Activated CD4-positive, alpha-beta T cell treated with anti-CD3 and anti-CD28 coated beads, Interleukin-2, amount 50 U/mL, for 24 hours (primary cell): ENCODE measurements around the gene EXOC7.

Experiments
- DNase-seq, 2 donors: peaks; one replicate each; pipeline ENCODE4 v3.0.0-alpha.2; 2020; ENCODE audit warnings: low read depth in 1 of 2, low spot score in 1 of 2

Gene EXOC7

GRCh38 chr17:76138896-76139752 is 35.5 kb upstream of the EXOC7 start:
- no peak for DNase-seq

- no peak for DNase-seq
These were observed 34.8 kb upstream of the EXOC7 start for GRCh38 chr17:76138234-76138895.

- no peak for DNase-seq
These were observed 34.0 kb upstream of the EXOC7 start for GRCh38 chr17:76137351-76138233.

DNA sequence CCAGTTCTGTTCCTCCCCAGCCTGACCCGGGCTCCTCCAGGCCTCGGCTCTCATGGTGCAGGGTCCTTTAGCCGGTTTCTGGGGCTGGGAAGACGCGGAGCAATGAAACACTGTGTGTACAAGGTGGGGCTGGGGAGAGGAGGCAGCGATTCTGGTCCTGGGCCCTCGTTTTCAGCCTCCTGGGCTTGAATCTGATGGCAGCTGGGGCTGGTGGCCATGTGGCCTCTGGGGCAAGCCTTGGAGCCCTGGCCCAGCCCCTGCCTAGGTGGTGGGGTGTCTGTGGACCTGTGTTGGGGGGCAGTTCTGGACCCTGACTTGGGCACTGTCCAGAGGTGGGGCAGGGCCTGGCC is 33.4 kb upstream of the EXOC7 start:
- DNase-seq: no peak

- DNase-seq: no peak
These were observed 32.9 kb upstream of the EXOC7 start for GRCh38 chr17:76136276-76137000.

DNA sequence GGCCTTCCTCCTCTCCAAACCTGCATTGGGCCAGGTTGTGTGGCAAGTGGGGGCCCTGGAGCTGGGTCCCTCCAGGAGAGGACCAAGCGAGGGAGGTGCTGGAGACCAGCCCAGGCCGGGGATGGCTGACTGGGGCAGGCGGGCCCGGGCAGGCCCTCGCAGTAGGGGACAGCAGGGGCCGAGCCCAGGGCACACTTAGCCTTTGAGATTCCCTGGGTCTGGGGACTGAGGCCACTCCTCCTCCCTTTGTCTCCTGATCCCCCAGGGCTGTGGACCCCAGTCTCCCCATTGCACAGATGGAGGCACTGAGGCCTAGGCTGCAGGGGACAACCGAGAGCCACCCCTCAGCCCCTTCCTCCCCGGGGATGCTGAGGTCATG is 32.2 kb upstream of the EXOC7 start:
- no peak for DNase-seq

DNA sequence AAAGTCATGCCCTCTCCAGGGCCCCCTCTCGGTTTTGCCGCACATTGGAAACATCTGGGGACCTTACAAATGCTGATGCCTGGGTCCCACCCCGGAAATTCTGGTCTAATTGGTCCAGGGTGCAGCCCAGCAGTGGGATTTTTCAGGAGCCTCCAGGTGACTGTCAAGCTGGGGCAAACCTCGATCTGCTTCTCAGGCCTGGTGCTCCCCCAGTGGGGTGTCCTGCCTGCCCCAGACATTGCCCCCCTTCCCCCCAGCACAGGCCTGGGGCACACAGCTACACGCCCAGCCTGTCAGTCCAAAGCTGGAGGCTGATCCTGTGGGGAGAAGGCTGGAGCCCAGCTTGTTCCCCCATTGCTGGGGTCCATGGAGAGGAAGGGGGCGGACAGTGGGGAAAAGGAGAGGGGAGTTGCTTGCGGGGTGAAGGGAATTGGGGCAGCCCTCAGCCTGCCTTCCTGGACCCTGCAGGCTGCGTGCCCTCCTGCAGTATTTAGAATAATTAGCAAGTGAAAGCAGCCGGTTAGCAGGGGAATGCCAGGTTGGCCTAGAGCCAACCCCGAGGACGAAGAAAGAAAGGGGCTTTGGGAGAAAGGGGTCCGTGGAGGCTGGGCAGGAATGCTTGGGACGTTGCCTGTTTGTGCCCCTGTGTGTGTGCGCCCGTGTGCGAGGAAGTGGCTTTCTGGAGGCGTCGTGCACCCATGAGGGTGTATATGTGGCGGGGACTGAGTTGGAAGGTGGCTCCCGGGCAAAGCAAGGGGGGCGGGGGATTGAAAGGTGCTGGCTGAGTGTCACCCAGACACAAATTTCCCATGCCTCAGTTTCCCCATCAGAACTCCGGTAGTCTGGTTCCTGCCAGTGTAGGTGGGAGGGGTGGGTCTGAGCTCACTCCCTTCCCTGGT is 31.6 kb upstream of the EXOC7 start:
- DNase-seq: no peak

DNA sequence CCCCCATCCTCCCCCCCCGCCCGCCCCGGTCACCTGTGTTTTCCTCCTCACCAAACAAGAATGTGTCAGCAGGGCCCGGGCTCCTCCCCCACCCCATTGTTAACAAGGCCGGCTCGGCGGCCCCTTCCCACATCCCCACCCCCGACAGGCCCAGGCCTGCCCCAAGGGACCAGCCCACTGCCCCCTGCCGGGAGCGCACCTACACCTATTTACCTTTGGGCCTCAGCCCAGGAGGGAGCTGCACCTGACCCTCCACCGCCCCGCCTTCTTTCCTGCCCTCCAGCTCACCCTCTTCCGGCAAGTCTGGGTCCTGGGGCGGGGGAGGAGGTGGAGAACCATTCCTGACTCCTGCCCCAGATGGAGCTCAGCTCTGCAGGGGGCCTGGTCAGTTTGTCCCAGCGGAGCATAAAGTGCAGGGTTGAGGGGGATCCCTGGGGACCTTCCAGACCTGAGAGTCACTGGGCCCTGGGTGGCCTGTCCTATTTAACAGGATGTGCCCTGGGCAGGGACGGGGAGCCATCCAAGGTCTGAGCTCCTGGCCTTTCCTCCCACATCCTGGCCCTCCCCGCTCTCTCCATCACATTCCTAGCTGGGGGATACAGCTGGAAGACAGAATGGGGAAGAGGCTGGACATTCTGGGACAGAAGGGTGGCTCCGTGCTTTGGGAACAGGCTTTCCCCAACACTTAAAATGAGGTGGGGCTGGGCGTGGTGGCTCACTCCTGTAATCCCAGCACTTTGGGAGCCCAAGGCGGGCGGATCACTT is 29.2 kb upstream of the EXOC7 start:
- DNase-seq: no peak

DNA sequence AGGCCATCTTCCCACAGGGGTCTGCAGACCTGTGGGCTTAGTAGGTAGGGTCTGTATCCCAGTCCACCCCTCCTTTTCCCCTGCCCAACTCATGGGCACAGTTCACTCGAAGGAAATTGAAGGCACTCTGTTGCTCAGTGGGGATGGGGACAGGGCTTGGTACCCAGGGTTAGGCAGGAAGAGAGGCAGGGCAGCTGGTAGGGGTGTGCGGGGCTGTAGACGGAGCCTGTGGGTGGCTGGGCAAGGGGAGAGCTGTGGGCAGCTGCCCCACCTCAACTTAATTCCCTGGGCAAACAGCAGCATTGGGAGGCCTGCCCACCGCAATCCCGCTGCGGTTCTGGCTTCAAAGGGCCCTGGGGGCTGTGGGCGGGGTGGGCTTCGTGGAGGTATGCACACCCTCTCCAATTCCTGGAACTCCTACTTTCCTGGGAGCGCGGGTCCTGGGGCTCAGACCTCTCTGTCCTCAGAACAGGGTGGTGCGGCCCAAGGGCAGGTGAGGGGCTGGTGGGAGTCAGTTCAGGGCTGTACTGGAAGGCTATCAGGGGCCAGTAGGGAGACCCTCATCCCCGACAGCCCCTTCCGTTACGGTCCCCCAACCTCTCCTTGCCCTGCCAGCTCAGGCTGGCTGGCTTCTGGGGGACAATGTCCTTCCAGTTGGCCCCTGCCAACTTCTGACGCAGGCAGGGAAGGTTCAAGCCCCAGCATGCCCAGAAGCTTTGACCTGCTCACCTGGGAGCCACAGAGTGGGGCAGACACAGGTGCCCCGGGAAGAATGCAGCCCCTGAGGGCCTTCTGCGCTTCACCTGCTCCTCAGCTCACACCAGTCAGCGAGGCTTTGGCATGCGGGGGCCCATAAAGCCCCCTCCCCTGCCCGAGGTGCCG is 28.3 kb upstream of the EXOC7 start:
- no peak for DNase-seq

DNA sequence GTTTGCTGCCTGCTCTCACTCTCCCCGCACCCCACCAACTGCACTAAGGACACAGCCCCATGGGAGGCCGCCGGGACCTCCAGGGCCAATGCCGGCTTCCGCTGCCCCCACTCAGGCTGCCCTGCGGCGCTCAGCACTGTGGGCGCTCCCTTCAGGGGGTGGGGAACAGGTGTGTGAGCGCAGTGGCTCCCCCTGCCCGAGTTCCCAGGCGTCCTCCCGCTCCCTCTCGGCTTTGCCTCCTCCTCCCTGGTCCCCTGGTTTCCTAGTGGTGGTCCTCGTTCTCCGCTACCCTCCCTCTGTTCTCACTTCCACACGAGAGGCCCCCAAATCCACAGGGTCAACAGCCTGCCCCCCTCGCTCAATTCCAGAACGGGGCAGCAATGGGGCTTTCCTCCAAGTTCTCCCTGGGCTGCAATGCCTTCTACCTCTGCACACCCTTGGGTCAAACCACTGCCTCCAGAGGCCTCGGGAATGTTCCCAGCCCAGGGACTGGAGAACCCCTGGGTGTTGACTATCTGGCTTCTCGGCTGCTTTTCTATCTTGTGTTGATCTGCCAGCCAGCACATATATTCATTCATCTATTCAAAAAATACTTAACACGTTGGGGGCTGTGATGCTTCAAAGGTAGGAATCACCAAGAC is 27.6 kb upstream of the EXOC7 start:
- DNase-seq: no peak

DNA sequence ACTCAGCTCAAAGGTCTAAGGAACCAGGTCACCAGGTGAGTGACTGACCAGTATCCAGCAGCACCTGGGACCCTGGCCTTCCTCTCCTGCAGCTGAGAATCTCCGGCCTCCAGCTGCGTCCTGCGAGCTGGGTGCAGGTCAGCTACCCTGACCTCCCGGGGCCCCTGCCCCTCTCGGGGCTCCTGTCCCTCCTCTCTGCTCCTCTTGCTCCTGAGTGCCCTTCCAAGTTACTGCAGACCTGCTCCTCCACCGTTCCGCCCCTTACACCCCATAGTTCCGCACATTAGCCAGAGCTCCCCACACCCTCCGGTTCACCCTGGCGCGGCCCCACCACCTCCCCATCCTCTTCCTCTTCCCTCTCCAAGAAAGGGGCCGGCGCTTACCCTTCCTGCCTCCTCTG is 26.9 kb upstream of the EXOC7 start:
- no peak for DNase-seq

DNA sequence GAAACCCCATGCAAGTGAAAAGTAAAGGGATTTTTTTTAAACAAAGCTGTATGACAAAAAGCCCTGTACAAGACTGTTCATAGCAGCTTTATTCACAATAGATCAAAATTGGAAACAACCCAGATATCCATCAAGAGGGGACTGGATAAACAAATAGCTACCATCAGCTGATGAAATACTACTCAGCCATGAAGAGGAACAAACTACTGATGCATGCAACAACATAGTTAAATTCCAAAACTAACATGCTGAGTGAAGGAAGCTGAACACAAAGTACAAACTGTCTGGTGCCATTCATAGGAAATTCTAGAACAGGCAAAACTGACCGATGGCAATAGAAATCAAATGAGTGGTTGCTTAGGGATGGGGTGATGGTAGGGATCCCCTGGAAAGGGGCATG is 22.3 kb upstream of the EXOC7 start:
- no peak for DNase-seq

DNA sequence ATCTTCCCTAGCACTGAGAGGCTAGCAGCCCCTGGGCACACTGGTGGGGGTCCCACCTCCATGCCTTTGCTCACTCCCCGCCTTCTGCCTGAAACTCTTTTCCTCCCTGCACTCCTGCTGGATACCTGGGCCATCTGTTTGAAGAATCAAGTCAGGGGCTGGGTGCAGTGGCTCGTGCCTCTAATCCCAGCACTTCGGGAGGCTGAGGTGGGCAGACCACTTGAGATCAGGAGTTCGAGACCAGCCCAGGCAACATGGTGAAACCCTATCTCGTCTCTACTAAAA is 21.7 kb upstream of the EXOC7 start:
- DNase-seq: no peak

DNA sequence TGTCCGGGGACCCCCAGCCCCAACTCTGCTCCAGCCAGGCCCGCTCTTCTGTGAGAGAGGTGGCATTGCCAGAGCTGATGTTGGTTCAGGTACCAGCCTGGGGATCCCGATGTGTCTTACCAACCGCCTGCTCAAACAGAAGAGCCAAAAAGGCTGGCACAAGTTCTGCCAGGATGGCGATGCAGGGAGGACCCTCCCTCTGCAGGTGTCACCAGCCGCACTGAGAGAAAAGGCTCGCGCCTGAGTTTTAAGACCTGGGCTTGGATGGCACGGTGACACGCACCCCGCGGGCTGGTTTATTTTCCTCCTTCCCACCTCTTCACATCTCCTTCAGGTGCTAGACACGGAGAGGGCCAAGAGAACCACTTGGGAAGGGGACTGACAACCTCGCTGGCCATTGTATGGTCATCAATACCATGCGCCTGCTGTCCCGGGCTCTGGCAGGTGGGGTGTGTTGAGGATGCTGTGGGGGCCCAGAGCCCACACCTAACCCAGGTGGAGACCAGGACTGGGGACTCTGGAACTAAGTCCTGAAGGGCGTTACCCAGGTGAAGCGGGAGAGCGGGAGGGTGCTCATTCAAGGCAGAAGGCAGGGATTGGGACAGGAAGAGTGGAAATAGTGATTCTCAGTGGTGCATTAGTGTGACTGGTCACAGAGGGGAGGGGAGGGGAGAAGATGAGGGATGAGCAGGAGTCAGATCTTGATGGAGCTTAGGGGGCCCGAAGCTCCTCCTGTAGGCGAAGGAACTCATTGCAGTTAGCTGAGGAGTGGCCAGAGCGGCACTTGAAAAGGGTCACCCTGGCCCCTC is 21.2 kb upstream of the EXOC7 start:
- no peak for DNase-seq

DNA sequence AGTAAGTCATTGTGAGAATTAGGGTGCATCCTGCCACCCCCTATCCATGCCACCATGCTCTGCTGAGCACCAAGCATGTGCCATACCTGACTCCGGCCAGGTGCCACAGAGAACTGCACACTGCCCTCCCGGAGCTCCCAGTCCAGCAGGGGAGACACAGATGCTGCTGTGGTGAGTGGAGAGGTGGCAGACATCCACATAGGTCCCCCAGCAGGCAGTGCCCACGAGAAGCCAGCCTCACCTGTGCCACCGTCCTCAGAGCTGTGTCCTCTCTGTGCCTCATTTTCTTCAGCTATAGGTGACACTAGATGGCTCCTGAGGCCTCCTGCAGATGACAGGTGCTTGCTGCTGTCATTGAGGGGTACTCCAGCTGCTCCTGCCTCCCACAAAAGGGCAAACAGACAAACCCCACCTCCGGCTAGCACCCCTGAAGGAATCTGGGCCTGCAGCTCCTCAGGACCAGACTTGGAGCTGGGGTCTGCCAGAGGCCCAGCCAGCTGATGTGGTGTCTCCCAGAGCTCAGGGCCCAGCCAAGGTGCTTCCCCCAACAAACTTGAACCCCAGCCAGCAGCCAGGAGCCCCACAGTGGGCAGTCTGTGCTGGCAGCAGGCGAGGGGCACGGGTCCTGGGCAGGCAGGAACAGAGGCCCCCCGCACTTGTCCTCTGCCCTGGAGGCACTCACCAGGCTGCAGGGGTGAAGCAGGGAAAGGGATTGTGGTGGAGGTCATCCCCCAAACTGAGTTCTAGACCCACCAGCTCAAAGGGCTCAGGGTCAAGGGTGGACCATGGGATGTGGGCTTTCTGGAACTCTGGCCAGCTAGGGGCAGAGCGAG is 20.4 kb upstream of the EXOC7 start:
- DNase-seq: no peak

DNA sequence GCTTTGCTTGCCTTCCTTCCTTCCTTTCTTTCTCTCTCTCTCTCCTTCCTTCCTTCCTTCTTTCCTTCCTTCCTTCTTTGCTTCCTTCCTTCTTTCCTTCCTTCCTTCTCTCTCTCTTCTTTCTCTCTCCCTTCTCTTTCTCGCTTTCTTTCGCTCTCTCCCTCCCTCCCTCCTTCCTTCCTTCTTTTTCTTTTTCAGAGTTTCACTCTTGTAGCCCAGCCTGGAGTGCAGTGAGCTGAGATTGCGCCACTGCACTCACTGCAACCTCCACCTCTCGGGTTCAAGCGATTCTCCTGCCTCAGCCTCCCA is 19.6 kb upstream of the EXOC7 start:
- no peak for DNase-seq
